HepG2 (cell line): ENCODE measurements around the gene NEDD4L. TPM values are rescaled to one million over a fixed set of nuclear protein-coding genes. Genes with fewer than 3 reads are reported as not detected.
A peak's percentile ranks its signal among the peaks of the same experiment; 100 is the strongest.

Experiments used
- ATAC-seq: fragments of 200-7000 bp; cut with Tn5 transposase; 3 replicates; pipeline ENCODE4 v1.9.1; 2020; ENCODE audit warnings: mild to moderate bottlenecking, moderate library complexity
- BruUV-seq: library from RNA; stranded (reverse); fragments of 400-500 nt; replicated peaks from 2 replicates; lab custom pipeline; 2021; lab: Mats Ljungman, UMichigan
- CTCF ChIA-PET: fragments of 300-600 bp; formaldehyde crosslinking; extraction: SDS; loops from one replicate; lab custom pipeline; 2021; ENCODE audit warnings: low total read pairs, inconsistent platforms, low intra/inter-chr PET ratio; lab: Yijun Ruan, JAX
- POLR2A ChIA-PET: fragments of 350-600 bp; sonication (Branson Sonifier 250); formaldehyde crosslinking; loops from one replicate; lab custom pipeline; 2020; ENCODE audit warnings: antibody characterized with exemption, inconsistent platforms; lab: Yijun Ruan, JAX
- DNase-seq: peaks from one replicate; pipeline ENCODE4 v3.0.0-alpha.2; 2015; ENCODE audit warnings: low spot score
- FAIRE-seq: peaks from 3 replicates; lab custom pipeline; 2011; peaks lifted over from hg19 to GRCh38; lab: Jason Lieb, UNC
- H2AFZ ChIP-seq: one replicate; pipeline ENCODE4 v1.6.1; 2011; ENCODE audit warnings: low read length, inconsistent platforms
- H3K27ac ChIP-seq: fragments of 300-600 bp; 3 replicates; pipeline ENCODE4 v1.8.0; 2011; ENCODE audit warnings: mixed run types, mild to moderate bottlenecking, mixed read lengths, low read length, inconsistent platforms; ENCODE audit not compliant: insufficient read depth; ENCODE audit errors: extremely low read length
- H3K27me3 ChIP-seq, 2 experiments: fragments of 200-600 bp in 1 of 2; 2 replicates in 1 of 2; 3 replicates in 1 of 2; pipeline versions ENCODE4 v1.6.0 to v1.8.0; 2011; ENCODE audit warnings: low read length in 2 of 2, mild to moderate bottlenecking in 2 of 2, moderate library complexity in 2 of 2, inconsistent platforms in 1 of 2; ENCODE audit not compliant: insufficient read depth in 2 of 2, control insufficient read depth in 1 of 2
- H3K36me3 ChIP-seq, 2 experiments: fragments of 200-600 bp in 1 of 2; replicated peaks in 1 of 2; 2 replicates in 1 of 2; 3 replicates in 1 of 2; pipeline versions ENCODE4 v1.5.1 to v1.8.0; 2011; ENCODE audit warnings: low read length in 2 of 2, inconsistent platforms in 1 of 2; ENCODE audit not compliant: insufficient read depth in 2 of 2, control insufficient read depth in 1 of 2
- H3K4me1 ChIP-seq: 2 replicates; pipeline ENCODE4 v1.5.1; 2012; ENCODE audit warnings: low read length, inconsistent platforms; ENCODE audit not compliant: insufficient read depth
- H3K4me2 ChIP-seq: 2 replicates; pipeline ENCODE4 v1.6.0; 2011; ENCODE audit warnings: low read depth, low read length, inconsistent platforms
- H3K4me3 ChIP-seq, 3 experiments: fragments of 200-600 bp in 1 of 3; sonication (generic), shearing (Covaris generic) in 1 of 3; replicated peaks in 1 of 3; 2 replicates each; pipeline ENCODE4 v1.5.1; 2011 to 2016; ENCODE audit warnings: low read length in 3 of 3, inconsistent platforms in 2 of 3, low read depth in 2 of 3, mild to moderate bottlenecking in 2 of 3, control low read depth in 1 of 3, mixed read lengths in 1 of 3; ENCODE audit not compliant: insufficient read depth in 1 of 3
- H3K79me2 ChIP-seq: one replicate; pipeline ENCODE4 v1.6.1; 2011; ENCODE audit warnings: low read length, inconsistent platforms; ENCODE audit not compliant: insufficient read depth
- H3K9ac ChIP-seq: 2 replicates; pipeline ENCODE4 v1.6.0; 2011; ENCODE audit warnings: mild to moderate bottlenecking, low read depth, low read length, inconsistent platforms; ENCODE audit not compliant: insufficient read depth
- H3K9me3 ChIP-seq: 2 replicates; pipeline ENCODE4 v1.5.1; 2012; ENCODE audit warnings: mild to moderate bottlenecking, low read length
- H4K20me1 ChIP-seq: 2 replicates; pipeline ENCODE4 v1.6.0; 2011; ENCODE audit warnings: inconsistent platforms, mild to moderate bottlenecking, low read length, moderate library complexity; ENCODE audit not compliant: insufficient read depth
- FOXA3 ChIP-seq: IDR thresholded peaks from 2 replicates; pipeline ENCODE4 v1.6.1; 2016; ENCODE audit warnings: missing genetic modification reagents, missing compliant biosample characterization
- FOXO1 ChIP-seq: sonication (generic); formaldehyde crosslinking; IDR thresholded peaks from 2 replicates; pipeline ENCODE4 v1.4.0; 2020; ENCODE audit warnings: missing genetic modification reagents
- FOXP1 ChIP-seq, 2 experiments: fragments of 450-650 bp in 1 of 2; IDR thresholded peaks; 2 replicates each; pipeline ENCODE4 v1.6.1; 2017 to 2018; ENCODE audit warnings: antibody characterized with exemption in 1 of 2
- MTA3 ChIP-seq: sonication (generic); formaldehyde crosslinking; IDR thresholded peaks from 2 replicates; pipeline ENCODE4 v1.4.0; 2020; ENCODE audit warnings: missing genetic modification reagents
- PAXIP1 ChIP-seq: sonication (generic); formaldehyde crosslinking; conservative IDR thresholded peaks from 2 replicates; pipeline ENCODE4 v1.4.0; 2020; ENCODE audit warnings: mild to moderate bottlenecking, missing genetic modification reagents, moderate library complexity
- POGZ ChIP-seq: sonication (generic); formaldehyde crosslinking; IDR thresholded peaks from 2 replicates; pipeline ENCODE4 v1.4.0; 2020; ENCODE audit warnings: mild to moderate bottlenecking, missing genetic modification reagents
- SAP130 ChIP-seq: IDR thresholded peaks from 2 replicates; pipeline ENCODE4 v1.6.1; 2016; ENCODE audit warnings: low read depth
- TBP ChIP-seq: sonication (generic); formaldehyde crosslinking; IDR thresholded peaks from 2 replicates; pipeline ENCODE4 v1.5.0; 2020; ENCODE audit warnings: missing genetic modification reagents
- TEAD2 ChIP-seq: sonication (generic); formaldehyde crosslinking; IDR thresholded peaks from 2 replicates; pipeline ENCODE4 v1.9.0; 2021; ENCODE audit warnings: missing genetic modification reagents
- TEAD3 ChIP-seq: optimal IDR thresholded peaks from 2 replicates; pipeline ENCODE3; 2016; ENCODE audit warnings: borderline replicate concordance
- ZMYM3 ChIP-seq: sonication (generic); formaldehyde crosslinking; IDR thresholded peaks from 2 replicates; pipeline ENCODE4 v1.5.1; 2020; ENCODE audit warnings: mild to moderate bottlenecking, missing genetic modification reagents
- ZNF121 ChIP-seq: sonication (generic); formaldehyde crosslinking; IDR thresholded peaks from 2 replicates; pipeline ENCODE4 v1.5.0; 2020; ENCODE audit warnings: mild to moderate bottlenecking, missing genetic modification reagents
- ZNF549 ChIP-seq: sonication (generic); formaldehyde crosslinking; IDR thresholded peaks from 2 replicates; pipeline ENCODE4 v1.5.0; 2020; ENCODE audit warnings: missing genetic modification reagents
- ZNF615 ChIP-seq: sonication (generic); formaldehyde crosslinking; IDR thresholded peaks from 2 replicates; pipeline ENCODE4 v1.5.0; 2020; ENCODE audit warnings: mild to moderate bottlenecking, missing genetic modification reagents, borderline replicate concordance
- ZNF644 ChIP-seq: IDR thresholded peaks from 2 replicates; pipeline ENCODE4 v1.6.1; 2016; ENCODE audit warnings: low read depth
- WGBS: methylation state at CpG from one replicate; pipeline ENCODE4 v1.1.6; 2017; ENCODE audit warnings: low lambda C conversion rate; 5-methylcytosine and 5-hydroxymethylcytosine counted together
- in situ Hi-C: cut with HindIII; loops from 2 replicates; pipeline ENCODE4 v1.10.0; 2017; ENCODE audit warnings: low pct_unique_long_range_greater_than_20kb; ENCODE audit not compliant: extremely low pct_ligation_motif_present
- intact Hi-C: fragments of 100-400 bp; cut with micrococcal nuclease; formaldehyde crosslinking; loops from one replicate; pipeline ENCODE4 v1.10.0; 2022; ENCODE audit not compliant: unreplicated experiment
- polyA plus RNA-seq, 8 experiments: library from polyadenylated mRNA; depleted of rRNA in 3 of 8; stranded (reverse) in 7 of 8; unstranded in 1 of 8; fragments of >200 nt; fragmentation: Illumina TruSeq in 4 of 8; extraction: Trizol in 4 of 8; gene quantifications; 2 replicates each; pipeline versions ENCODE4 v1.2.1 to v1.2.3, GENCODE V29; 2011 to 2016; ENCODE audit warnings: low read depth in 4 of 8, missing spikeins in 1 of 8, mixed read lengths in 1 of 8; ENCODE audit not compliant: insufficient read depth in 1 of 8
- total RNA-seq, 5 experiments: library from RNA; depleted of rRNA; stranded (reverse); fragments of >200 nt; fragmentation: Illumina TruSeq; extraction: Trizol; gene quantifications; 2 replicates each; pipeline ENCODE4 v1.2.3, GENCODE V29; 2016; ENCODE audit warnings: low read depth in 1 of 5

The NEDD4L gene
- total and polyA plus RNA-seq, 2 of the 13 experiments (the other 11 are each of a cell fraction or from before 2014, with no cell fraction given), result 168 to 390 TPM

- TF ChIP-seq ZNF121 (peak; percentile 48), TEAD2 (no peak), PAXIP1 (peak; percentile 23; the same call in 1 of the 2 replicates), ZNF549 (CRISPR knock-in tag) (no peak), ZNF644 (CRISPR knock-in tag) (peak; percentile 36; the same call in 1 of the 2 replicates), FOXO1 (CRISPR knock-in tag) (no peak), MTA3 (no peak), FOXP1 (IDR thresholded peaks at IDR 0.05) (no peak), FOXP1 (CRISPR knock-in tag; IDR thresholded peaks at IDR 0.05) (0 out of 2 replicates have a peak, but pooled peaks have one; percentile 26), ZMYM3 (CRISPR knock-in tag) (peak; percentile 17; the same call in 1 of the 2 replicates), FOXA3 (CRISPR knock-in tag) (0 out of 2 replicates have a peak, but pooled peaks have one; percentile 16), ZNF615 (CRISPR knock-in tag) (no peak), TEAD3 (peak; percentile 64), SAP130 (CRISPR knock-in tag) (peak; percentile 14; the same call in 1 of the 2 replicates), TBP (CRISPR knock-in tag) (no peak), POGZ (CRISPR knock-in tag) (0 out of 2 replicates have a peak, but pooled peaks have one; percentile 17)
- TF ChIP-seq, all 625 proteins: peak for 9
- 44% methylated on average over 7 of the region's 8 CpGs for WGBS
- ChIA-PET POLR2A (no interaction called here), CTCF (no interaction called here)
- Histone ChIP-seq H3K9ac (no peak overlapping the region), H3K4me1 (peaks cover 55% of the 10 kb centered on the region), H3K4me3 (no peak overlapping the region), H3K36me3 (no peaks in the 10 kb centered on the region), H3K4me2 (peak overlapping the region; percentile 25), H3K9me3 (no peaks in the 10 kb centered on the region), H3K27me3 (no peaks in the 10 kb centered on the region), H3K27ac (peak overlapping the region; percentile 30), H3K79me2 (peaks cover 29% of the 10 kb centered on the region), H2AFZ (no peak overlapping the region), H4K20me1 (no peaks in the 10 kb centered on the region)
- FAIRE-seq (peak; percentile 12), DNase-seq (peak; percentile 41), ATAC-seq (peak; percentile 89)
- no TSS peak for BruUV-seq
- in situ Hi-C loops (no loop called here), intact Hi-C loops (no loop called here)
Measured at GRCh38 chr18:58097121-58097906, 53.3 kb downstream of the NEDD4L start.
